Stimulated activated memory B cell treated with anti-CD40 and anti-IgM and Interleukin-4, amounts not matched to agents 10 μg/mL and 1 μg/mL and 100 μg/mL, for 72 hours (primary cell): Measurements from ENCODE around the gene NEDD8.
"Not testable (repeated sequence)": the region's sequence is repeated elsewhere in the genome, so short reads cannot be mapped to it uniquely, and the experiment has no call there.

Source experiments
- ATAC-seq: fragments of 150-1000 bp; cut with Tn5 transposase; 2 replicates; pipeline ENCODE4 v1.10.0; 2021
- H3K27ac Mint-ChIP-seq: one replicate; pipeline ENCODE4 v1.8.0; 2022; ENCODE audit warnings: mild to moderate bottlenecking, mixed read lengths
- H3K27me3 Mint-ChIP-seq: one replicate; pipeline ENCODE4 v1.8.0; 2022; ENCODE audit warnings: mixed read lengths
- H3K36me3 Mint-ChIP-seq: one replicate; pipeline ENCODE4 v1.8.0; 2022; ENCODE audit warnings: mixed read lengths
- H3K4me1 Mint-ChIP-seq: one replicate; pipeline ENCODE4 v1.8.0; 2022; ENCODE audit warnings: mixed read lengths
- H3K4me3 Mint-ChIP-seq: one replicate; pipeline ENCODE4 v1.8.0; 2022; ENCODE audit warnings: mild to moderate bottlenecking, moderate library complexity, mixed read lengths
- H3K9me3 Mint-ChIP-seq: one replicate; pipeline ENCODE4 v1.8.0; 2022; ENCODE audit warnings: mixed read lengths

The NEDD8 gene

DNA sequence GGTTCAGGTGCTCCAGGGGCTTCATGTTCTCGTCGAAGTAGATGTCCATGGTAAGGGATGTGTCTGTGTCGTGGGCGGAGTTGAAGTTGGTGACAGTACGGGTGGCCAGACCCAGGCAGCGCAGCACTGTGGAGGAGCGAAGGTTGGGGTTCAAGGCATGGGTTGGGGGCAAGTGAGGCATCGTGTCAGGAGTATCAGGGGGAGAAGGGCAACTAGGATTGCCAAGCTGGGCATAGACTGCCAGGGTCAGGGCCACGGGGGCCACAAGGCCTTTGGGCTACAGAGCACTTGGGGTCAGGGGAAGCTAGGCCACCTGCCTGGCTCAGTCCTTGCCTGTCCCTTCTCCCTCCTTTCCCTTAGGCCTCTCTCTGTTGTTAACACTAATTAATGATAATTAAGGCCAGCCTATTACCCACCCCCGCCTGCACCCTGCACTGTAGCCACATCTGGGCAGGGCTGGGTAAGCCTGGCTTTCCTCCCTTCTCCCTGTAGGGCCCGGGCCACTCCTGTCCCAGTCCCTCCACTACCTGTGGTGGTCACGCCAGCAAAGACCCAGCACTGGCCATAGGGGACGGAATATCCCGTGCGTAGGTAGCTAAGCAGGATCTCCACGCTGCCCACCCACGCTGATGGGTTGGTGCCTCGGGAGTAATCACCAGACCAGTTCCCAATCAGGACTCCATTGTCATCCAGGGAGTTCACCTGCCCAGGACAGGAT, 26.5 kb upstream of the NEDD8 start:
- Mint-ChIP-seq H3K4me1 (no peaks in the 10 kb centered on the region), H3K9me3 (no peaks in the 10 kb centered on the region), H3K36me3 (peaks cover 34% of the 10 kb centered on the region), H3K27ac (no peak overlapping the region), H3K27me3 (no peaks in the 10 kb centered on the region), H3K4me3 (no peak overlapping the region)
- no peak for ATAC-seq

- H3K27ac Mint-ChIP-seq = no peak overlapping the region
- no peaks in the 10 kb centered on the region for H3K27me3 Mint-ChIP-seq
- H3K4me3 Mint-ChIP-seq = no peak overlapping the region
- H3K4me1 Mint-ChIP-seq = no peaks in the 10 kb centered on the region
- peaks cover 36% of the 10 kb centered on the region for H3K36me3 Mint-ChIP-seq
- H3K9me3 Mint-ChIP-seq = no peaks in the 10 kb centered on the region
- ATAC-seq = no peak
These were observed 26.0 kb upstream of the NEDD8 start for GRCh38 chr14:24258119-24258518.

GRCh38 chr14:24256960-24257359, 24.8 kb upstream of the NEDD8 start:
- no peak overlapping the region for H3K27ac Mint-ChIP-seq
- no peaks in the 10 kb centered on the region for H3K9me3 Mint-ChIP-seq
- no peak overlapping the region for H3K4me3 Mint-ChIP-seq
- no peaks in the 10 kb centered on the region for H3K27me3 Mint-ChIP-seq
- peaks cover 26% of the 10 kb centered on the region for H3K36me3 Mint-ChIP-seq
- ATAC-seq = no peak
- H3K4me1 Mint-ChIP-seq = no peaks in the 10 kb centered on the region

DNA sequence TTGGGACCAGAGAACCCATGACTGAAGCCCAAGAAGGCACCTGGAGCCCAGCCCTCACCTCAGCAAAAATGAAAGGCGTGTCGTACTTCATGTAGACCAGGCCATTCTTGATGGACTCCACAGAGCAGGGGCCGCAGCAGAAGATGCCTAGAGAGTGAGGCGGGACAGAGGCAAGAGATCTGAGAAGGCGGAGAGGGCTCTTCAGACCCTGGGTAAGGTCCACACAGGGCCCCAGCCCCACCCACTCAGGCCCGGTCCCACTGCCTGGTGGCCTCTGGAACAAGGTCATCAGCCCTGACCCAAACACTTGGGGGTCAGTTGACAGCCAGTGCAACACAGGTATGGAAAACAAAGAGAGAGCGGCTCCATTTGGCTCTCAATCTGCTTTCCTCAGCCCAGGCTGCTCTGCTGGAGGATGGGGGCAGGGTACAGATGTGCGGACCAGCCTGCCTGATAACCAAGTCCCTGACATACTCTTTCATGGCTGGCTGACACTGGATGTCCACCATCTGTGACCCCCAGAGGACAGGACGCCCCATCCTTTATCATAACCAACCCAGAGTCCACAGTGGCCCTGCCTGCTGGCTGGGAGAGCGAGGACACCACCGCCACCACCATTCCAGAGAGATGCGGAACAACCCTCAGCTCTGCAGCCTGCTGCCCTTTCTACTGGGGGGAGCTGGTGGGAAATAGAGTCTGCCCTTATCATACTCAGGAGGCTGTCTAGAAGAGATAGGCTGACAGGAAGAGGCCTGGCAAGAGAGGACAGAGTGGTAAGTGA, 24.0 kb upstream of the NEDD8 start:
- no peak for ATAC-seq
- H3K9me3 Mint-ChIP-seq = no peaks in the 10 kb centered on the region
- H3K4me3 Mint-ChIP-seq = no peak overlapping the region
- no peaks in the 10 kb centered on the region for H3K4me1 Mint-ChIP-seq
- H3K27me3 Mint-ChIP-seq = no peaks in the 10 kb centered on the region
- H3K36me3 Mint-ChIP-seq = peaks cover 23% of the 10 kb centered on the region
- peak overlapping the region; percentile 27 for H3K27ac Mint-ChIP-seq

- Mint-ChIP-seq H3K27me3 (no peaks in the 10 kb centered on the region), H3K27ac (peak overlapping the region; percentile 27), H3K36me3 (peaks cover 21% of the 10 kb centered on the region), H3K4me3 (no peak overlapping the region), H3K9me3 (no peaks in the 10 kb centered on the region), H3K4me1 (no peaks in the 10 kb centered on the region)
- no peak for ATAC-seq
These were observed 23.3 kb upstream of the NEDD8 start for GRCh38 chr14:24255438-24255837.

- no peaks in the 10 kb centered on the region for H3K4me1 Mint-ChIP-seq
- H3K9me3 Mint-ChIP-seq = no peaks in the 10 kb centered on the region
- ATAC-seq = no peak
- no peak overlapping the region for H3K4me3 Mint-ChIP-seq
- no peaks in the 10 kb centered on the region for H3K27me3 Mint-ChIP-seq
- no peak overlapping the region for H3K27ac Mint-ChIP-seq
- peaks cover 25% of the 10 kb centered on the region for H3K36me3 Mint-ChIP-seq
These were observed 22.6 kb upstream of the NEDD8 start for GRCh38 chr14:24254630-24255392.

GRCh38 chr14:24253936-24254335, 21.8 kb upstream of the NEDD8 start:
- H3K27ac Mint-ChIP-seq = no peak overlapping the region
- peaks cover 30% of the 10 kb centered on the region for H3K36me3 Mint-ChIP-seq
- no peaks in the 10 kb centered on the region for H3K27me3 Mint-ChIP-seq
- no peaks in the 10 kb centered on the region for H3K4me1 Mint-ChIP-seq
- no peak for ATAC-seq
- H3K4me3 Mint-ChIP-seq = no peak overlapping the region
- H3K9me3 Mint-ChIP-seq = no peaks in the 10 kb centered on the region

GRCh38 chr14:24252289-24253124, 20.3 kb upstream of the NEDD8 start:
- peaks cover 4% of the 10 kb centered on the region for H3K4me1 Mint-ChIP-seq
- no peak overlapping the region for H3K4me3 Mint-ChIP-seq
- ATAC-seq = no peak
- H3K27ac Mint-ChIP-seq = no peak overlapping the region
- H3K27me3 Mint-ChIP-seq = no peaks in the 10 kb centered on the region
- no peaks in the 10 kb centered on the region for H3K9me3 Mint-ChIP-seq
- peaks cover 30% of the 10 kb centered on the region for H3K36me3 Mint-ChIP-seq

DNA sequence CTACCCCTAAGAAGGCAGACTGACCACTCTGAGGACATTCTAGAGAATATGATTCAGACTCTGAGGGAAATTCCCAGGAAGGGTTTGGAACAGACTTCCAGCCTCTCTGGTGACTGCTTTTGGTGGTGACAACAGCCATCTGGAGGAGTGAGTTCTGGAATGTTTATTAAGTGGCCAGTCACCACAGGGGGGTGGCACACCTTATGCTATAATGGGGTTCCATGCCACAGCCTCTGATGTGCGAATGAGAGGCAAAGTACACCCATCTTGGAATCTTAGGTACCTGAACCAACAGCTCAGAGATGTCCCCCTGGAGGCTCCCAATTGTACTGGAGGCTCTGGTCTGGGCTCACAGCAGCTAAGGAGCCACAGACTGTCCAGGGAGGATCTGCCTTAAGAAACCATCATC, 19.7 kb upstream of the NEDD8 start:
- Mint-ChIP-seq H3K27ac (no peak overlapping the region), H3K4me1 (peaks cover 10% of the 10 kb centered on the region), H3K36me3 (peaks cover 26% of the 10 kb centered on the region), H3K27me3 (no peaks in the 10 kb centered on the region), H3K9me3 (no peaks in the 10 kb centered on the region), H3K4me3 (no peak overlapping the region)
- no peak for ATAC-seq

GRCh38 chr14:24250354-24250753, 18.2 kb upstream of the NEDD8 start:
- Mint-ChIP-seq H3K27ac (no peak overlapping the region), H3K9me3 (no peaks in the 10 kb centered on the region), H3K36me3 (peaks cover 24% of the 10 kb centered on the region), H3K4me3 (no peak overlapping the region), H3K27me3 (no peaks in the 10 kb centered on the region), H3K4me1 (peaks cover 12% of the 10 kb centered on the region)
- ATAC-seq = no peak

GRCh38 chr14:24249230-24250021, 17.3 kb upstream of the NEDD8 start:
- no peak for ATAC-seq
- H3K27ac Mint-ChIP-seq = peak overlapping the region; percentile 46
- H3K27me3 Mint-ChIP-seq = no peaks in the 10 kb centered on the region
- no peak overlapping the region for H3K4me3 Mint-ChIP-seq
- H3K36me3 Mint-ChIP-seq = peaks cover 19% of the 10 kb centered on the region
- no peaks in the 10 kb centered on the region for H3K9me3 Mint-ChIP-seq
- peaks cover 12% of the 10 kb centered on the region for H3K4me1 Mint-ChIP-seq

GRCh38 chr14:24247422-24247821, 15.3 kb upstream of the NEDD8 start:
- Mint-ChIP-seq H3K27me3 (no peaks in the 10 kb centered on the region), H3K4me3 (peak overlapping the region; percentile 11), H3K9me3 (no peaks in the 10 kb centered on the region), H3K36me3 (peaks cover 11% of the 10 kb centered on the region), H3K4me1 (peaks cover 25% of the 10 kb centered on the region), H3K27ac (peak overlapping the region; percentile 73)
- no peak for ATAC-seq

GRCh38 chr14:24246765-24247212, 14.6 kb upstream of the NEDD8 start:
- H3K9me3 Mint-ChIP-seq = no peaks in the 10 kb centered on the region
- H3K27ac Mint-ChIP-seq = peak overlapping the region; percentile 73
- no peak for ATAC-seq
- H3K27me3 Mint-ChIP-seq = no peaks in the 10 kb centered on the region
- H3K36me3 Mint-ChIP-seq = peaks cover 11% of the 10 kb centered on the region
- peak overlapping the region; percentile 53 for H3K4me3 Mint-ChIP-seq
- H3K4me1 Mint-ChIP-seq = peaks cover 30% of the 10 kb centered on the region

DNA sequence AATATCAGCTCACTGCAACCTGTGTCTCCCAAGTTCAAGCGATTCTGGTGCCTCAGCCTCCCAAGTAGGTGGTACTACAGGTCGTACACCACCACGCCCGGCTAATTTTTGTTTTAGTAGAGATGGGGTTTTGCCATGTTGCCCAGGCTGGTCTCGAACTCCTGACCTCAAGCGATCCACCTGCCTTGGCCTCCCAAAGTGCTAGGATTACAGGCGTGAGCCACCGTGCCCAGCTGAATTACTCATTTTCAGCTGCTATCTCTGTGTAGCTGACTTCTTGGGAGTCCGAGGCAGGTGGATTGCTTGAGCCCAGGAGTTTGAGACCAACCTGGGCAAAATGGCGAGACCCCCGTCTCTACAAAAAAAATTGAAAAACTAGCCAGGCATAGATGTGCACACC, 13.2 kb upstream of the NEDD8 start:
- Mint-ChIP-seq H3K27ac (peak overlapping the region; percentile 14), H3K36me3 (peaks cover 16% of the 10 kb centered on the region), H3K4me1 (peaks cover 42% of the 10 kb centered on the region)
- H3K27me3 Mint-ChIP-seq, ATAC-seq, H3K4me3 Mint-ChIP-seq, H3K9me3 Mint-ChIP-seq: not testable (repeated sequence)
